AG09319 (cell line): Measurements from ENCODE around the gene ARHGAP11B.
"Not testable (repeated sequence)": the region's sequence is repeated elsewhere in the genome, so short reads cannot be mapped to it uniquely, and the experiment has no call there.

Source experiments
- DNase-seq: peaks from one replicate; pipeline ENCODE4 v3.0.0-alpha.2; 2010; ENCODE audit warnings: low read depth; ENCODE audit errors: extremely low read depth
- CTCF ChIP-seq: IDR thresholded peaks from 2 replicates; pipeline ENCODE4 v1.5.1; 2011; ENCODE audit warnings: low read depth, mild to moderate bottlenecking, inconsistent platforms, low read length, moderate library complexity

ARHGAP11B gene

GRCh38 chr15:30670056-30670455 lies 44.1 kb downstream of the ARHGAP11B start:
- no peak for TF ChIP-seq CTCF

GRCh38 chr15:30671309-30671708 lies 45.4 kb downstream of the ARHGAP11B start:
- no peak for TF ChIP-seq CTCF
- DNase-seq = no peak

More at GRCh38 chr15:30670056-30670455, 44.1 kb downstream of the ARHGAP11B start:
- no peak for DNase-seq

- no peak for DNase-seq
Measured at GRCh38 chr15:30675126-30675525, 49.2 kb downstream of the ARHGAP11B start.

GRCh38 chr15:30675891-30676290 lies 50.0 kb downstream of the ARHGAP11B start:
- not testable (repeated sequence) for DNase-seq

More at GRCh38 chr15:30675126-30675525, 49.2 kb downstream of the ARHGAP11B start:
- no peak for TF ChIP-seq CTCF

- DNase-seq = not testable (repeated sequence)
Measured at GRCh38 chr15:30680997-30681396, 55.1 kb downstream of the ARHGAP11B start.

GRCh38 chr15:30685709-30686285 lies 59.9 kb downstream of the ARHGAP11B start:
- DNase-seq = not testable (repeated sequence)

- DNase-seq = not testable (repeated sequence)
Measured at GRCh38 chr15:30686651-30687050, 60.7 kb downstream of the ARHGAP11B start.
